Panc1 (cell line): ENCODE measurements around the gene HSPB3. TPM values are rescaled to one million over a fixed set of nuclear protein-coding genes. Genes with fewer than 3 reads are reported as not detected.

ENCODE experiments used
- ATAC-seq: fragments of 200-7000 bp; cut with Tn5 transposase; 2 replicates; pipeline ENCODE4 v1.9.1; 2020; ENCODE audit warnings: mild to moderate bottlenecking, moderate library complexity
- BruUV-seq: library from RNA; stranded (reverse); fragments of 400-500 nt; replicated peaks from 2 replicates; lab custom pipeline; 2021; lab: Mats Ljungman, UMichigan
- CTCF ChIA-PET: fragments of 300-600 bp; sonication (Branson Sonifier 250); formaldehyde crosslinking; loops from one replicate; lab custom pipeline; 2022; ENCODE audit warnings: antibody characterized with exemption; lab: Charles Lee
- POLR2A ChIA-PET: fragments of 300-600 bp; sonication (Branson Sonifier 250); formaldehyde crosslinking; loops from one replicate; lab custom pipeline; 2022; ENCODE audit warnings: antibody characterized with exemption; lab: Charles Lee
- DNase-seq: peaks from one replicate; pipeline ENCODE4 v3.0.0-alpha.2; 2010; ENCODE audit warnings: low read depth, low spot score
- H3K27ac ChIP-seq: 2 replicates; pipeline ENCODE4 v1.5.1; 2011; ENCODE audit warnings: mild to moderate bottlenecking, low read length, inconsistent platforms
- H3K27me3 ChIP-seq: fragments of 200-500 bp; sonication (Bioruptor generic); 2 replicates; pipeline ENCODE4 v1.6.0; 2014; ENCODE audit warnings: low read length, inconsistent platforms; ENCODE audit not compliant: control insufficient read depth, insufficient read depth
- H3K36me3 ChIP-seq: fragments of 200-500 bp; sonication (Bioruptor generic); 2 replicates; pipeline ENCODE4 v1.5.1; 2014; ENCODE audit warnings: inconsistent platforms, mild to moderate bottlenecking, low read length, moderate library complexity; ENCODE audit not compliant: control insufficient read depth, insufficient read depth
- H3K4me1 ChIP-seq: 2 replicates; pipeline ENCODE4 v1.5.1; 2011; ENCODE audit warnings: inconsistent platforms, mild to moderate bottlenecking, low read length, moderate library complexity; ENCODE audit not compliant: control insufficient read depth, insufficient read depth
- H3K4me3 ChIP-seq, 2 experiments: 2 replicates each; pipeline ENCODE4 v1.5.1; 2011 to 2012; ENCODE audit warnings: low read depth in 2 of 2, low read length in 2 of 2, mild to moderate bottlenecking in 2 of 2, inconsistent platforms in 1 of 2, moderate library complexity in 1 of 2
- H3K9me3 ChIP-seq: fragments of 200-500 bp; sonication (Bioruptor generic); 2 replicates; pipeline ENCODE4 v1.5.1; 2014; ENCODE audit warnings: low read depth, mild to moderate bottlenecking, inconsistent platforms, low read length, moderate library complexity; ENCODE audit not compliant: control insufficient read depth, insufficient read depth
- CTCF ChIP-seq: fragments of 450-650 bp; IDR thresholded peaks from 2 replicates; pipeline ENCODE4 v1.5.1; 2017; ENCODE audit warnings: mild to moderate bottlenecking
- POLR2AphosphoS5 ChIP-seq: IDR thresholded peaks from 2 replicates; pipeline ENCODE4 v1.6.1; 2012; ENCODE audit warnings: mild to moderate bottlenecking, low read depth, low read length, moderate library complexity
- REST ChIP-seq, 2 experiments: IDR thresholded peaks; 2 replicates each; pipeline ENCODE4 v1.6.1; 2011 to 2012; ENCODE audit warnings: low read depth in 2 of 2, control low read depth in 1 of 2, low read length in 1 of 2, mild to moderate bottlenecking in 1 of 2, moderate library complexity in 1 of 2; ENCODE audit not compliant: insufficient read depth in 1 of 2
- SIN3A ChIP-seq: IDR thresholded peaks from 2 replicates; pipeline ENCODE4 v1.6.1; 2012; ENCODE audit warnings: low read depth, mild to moderate bottlenecking, low read length, moderate library complexity, borderline replicate concordance; ENCODE audit not compliant: insufficient read depth
- TCF7L2 ChIP-seq: IDR thresholded peaks from 2 replicates; pipeline ENCODE4 v1.6.1; 2011; ENCODE audit warnings: mild to moderate bottlenecking, low read depth, low read length, inconsistent platforms
- in situ Hi-C: cut with HindIII; loops from 2 replicates; pipeline ENCODE4 v1.10.0; 2016; ENCODE audit warnings: low sequenced_read_pairs, low pct_unique_long_range_greater_than_20kb
- intact Hi-C: fragments of 100-400 bp; cut with micrococcal nuclease; formaldehyde crosslinking; loops from one replicate; pipeline ENCODE4 v1.10.0; 2022; ENCODE audit not compliant: unreplicated experiment
- total RNA-seq: library from RNA; stranded (reverse); gene quantifications from one replicate; pipeline ENCODE4 v1.2.1, GENCODE V29; 2021; ENCODE audit not compliant: unreplicated experiment

Gene HSPB3
- total RNA-seq, 1 experiment from 2014 or later, result not detected

GRCh38 chr5:54440456-54440893 is 15.0 kb upstream of the HSPB3 start:
- in situ Hi-C loops, result no loop called here
- H3K4me1 ChIP-seq, result no peaks in the 10 kb centered on the region
- CTCF ChIA-PET, result no interaction called here
- POLR2A ChIA-PET, result no interaction called here
- intact Hi-C loops, result no loop called here
- H3K36me3 ChIP-seq, result no peaks in the 10 kb centered on the region
- no peak overlapping the region for H3K27ac ChIP-seq
- H3K27me3 ChIP-seq, result no peaks in the 10 kb centered on the region
- BruUV-seq, result no TSS peak
- DNase-seq, result no peak
- TF ChIP-seq SIN3A (no peak), REST (IDR thresholded peaks at IDR 0.05; ENCODE audit: insufficient read depth in 1 of 2, low read depth in 2 of 2, low read length in 1 of 2) (no peak), TCF7L2 (no peak), POLR2AphosphoS5 (no peak), CTCF (no peak)
- no peak for ATAC-seq
- no peak overlapping the region for H3K4me3 ChIP-seq
- no peaks in the 10 kb centered on the region for H3K9me3 ChIP-seq

- DNase-seq (no peak), ATAC-seq (no peak)
- intact Hi-C loops, result no loop called here
- no peak overlapping the region for H3K27ac ChIP-seq
- no peaks in the 10 kb centered on the region for H3K4me1 ChIP-seq
- H3K9me3 ChIP-seq, result no peaks in the 10 kb centered on the region
- no TSS peak for BruUV-seq
- POLR2A ChIA-PET, result no interaction called here
- CTCF ChIA-PET, result no interaction called here
- no peaks in the 10 kb centered on the region for H3K36me3 ChIP-seq
- in situ Hi-C loops, result no loop called here
- no peak overlapping the region for H3K4me3 ChIP-seq
- H3K27me3 ChIP-seq, result no peaks in the 10 kb centered on the region
- TF ChIP-seq CTCF (no peak), POLR2AphosphoS5 (no peak), SIN3A (no peak)
These were observed 13.2 kb upstream of the HSPB3 start for GRCh38 chr5:54442271-54442670.
